HG03064 (cell line): ENCODE data around the gene TPM1.

ENCODE experiments used
- ATAC-seq: cut with Tn5 transposase; IDR thresholded peaks from one replicate; pipeline ENCODE4 v1.9.1; 2021; ENCODE audit warnings: low read depth; ENCODE audit not compliant: unreplicated experiment

Gene TPM1

GRCh38 chr15:63040509-63040908, 2.0 kb upstream of the TPM1 start:
- no peak for ATAC-seq

GRCh38 chr15:63040954-63041353, 1.6 kb upstream of the TPM1 start:
- no peak for ATAC-seq

GRCh38 chr15:63041402-63041973, 1.1 kb upstream of the TPM1 start:
- no peak for ATAC-seq

GRCh38 chr15:63042877-63043334, 359 bp downstream of the TPM1 start:
- ATAC-seq, result no peak

GRCh38 chr15:63043335-63044076, 959 bp downstream of the TPM1 start:
- no peak for ATAC-seq

- ATAC-seq, result no peak
Observed at GRCh38 chr15:63044077-63044644, 1.6 kb downstream of the TPM1 start.

- ATAC-seq, result no peak
Observed at GRCh38 chr15:63044645-63045464, 2.3 kb downstream of the TPM1 start.

- ATAC-seq, result no peak
Observed at GRCh38 chr15:63045465-63045840, 2.9 kb downstream of the TPM1 start.

GRCh38 chr15:63045879-63046278, 3.3 kb downstream of the TPM1 start:
- ATAC-seq, result no peak

- ATAC-seq, result no peak
Observed at GRCh38 chr15:63046917-63047760, 4.6 kb downstream of the TPM1 start.

GRCh38 chr15:63047792-63048114, 5.2 kb downstream of the TPM1 start:
- ATAC-seq, result no peak

GRCh38 chr15:63048115-63048775, 5.7 kb downstream of the TPM1 start:
- peak; percentile 88 for ATAC-seq

GRCh38 chr15:63048776-63049665, 6.5 kb downstream of the TPM1 start:
- ATAC-seq, result no peak

- no peak for ATAC-seq
Observed at GRCh38 chr15:63049783-63050371, 7.3 kb downstream of the TPM1 start.

GRCh38 chr15:63050731-63051155, 8.2 kb downstream of the TPM1 start:
- ATAC-seq, result no peak

GRCh38 chr15:63051156-63052066, 8.9 kb downstream of the TPM1 start:
- ATAC-seq, result no peak

- ATAC-seq, result no peak
Observed at GRCh38 chr15:63052077-63052841, 9.7 kb downstream of the TPM1 start.
